Psoas muscle (tissue), 8 donors: ENCODE measurements around the gene GTSE1. TPM values are rescaled to one million over a fixed set of nuclear protein-coding genes. Genes with fewer than 3 reads are reported as not detected.

Source experiments
- ATAC-seq, 4 donors: fragments of 200-7000 bp; cut with Tn5 transposase; one replicate each; pipeline ENCODE4 v1.9.1; 2020; ENCODE audit warnings: moderate library complexity in 3 of 4, mild to moderate bottlenecking in 2 of 4
- DNase-seq, 2 donors: peaks; one replicate each; pipeline ENCODE4 v3.0.0-alpha.2; 2020
- H3K27ac ChIP-seq: fragments of 200-600 bp; one replicate; pipeline ENCODE4 v1.8.0; 2022
- H3K27me3 ChIP-seq, 3 donors: fragments of 200-600 bp in 1 of 3; one replicate each; pipeline versions ENCODE4 v1.6.1 to v1.8.0; 2013 to 2022; ENCODE audit warnings: low read length in 2 of 3, mild to moderate bottlenecking in 2 of 3, moderate library complexity in 1 of 3; ENCODE audit not compliant: insufficient read depth in 3 of 3
- H3K36me3 ChIP-seq, 2 donors: fragments of 200-600 bp in 1 of 2; one replicate each; pipeline versions ENCODE4 v1.6.1 to v1.8.0; 2013 to 2022; ENCODE audit warnings: low read depth in 1 of 2, mild to moderate bottlenecking in 1 of 2, moderate library complexity in 1 of 2; ENCODE audit not compliant: insufficient read depth in 1 of 2
- H3K4me1 ChIP-seq: fragments of 200-600 bp; one replicate; pipeline ENCODE4 v1.8.0; 2022
- H3K4me3 ChIP-seq: fragments of 200-600 bp; one replicate; pipeline ENCODE4 v1.8.0; 2022; ENCODE audit warnings: mild to moderate bottlenecking
- H3K9me3 ChIP-seq: fragments of 200-600 bp; one replicate; pipeline ENCODE4 v1.8.0; 2022
- WGBS, 3 donors: extraction: QIAGEN DNeasy Blood & Tissue Kit; methylation state at CpG; one replicate each; pipeline versions ENCODE4 v1.1.6 to v1.1.7; 2013; 5-methylcytosine and 5-hydroxymethylcytosine counted together
- intact Hi-C, 2 donors: fragments of 100-400 bp; cut with DNase I; formaldehyde crosslinking; loops; one replicate each; pipeline versions ENCODE4 v1.11.0 to v1.14.2; 2022
- polyA plus RNA-seq, 3 donors: library from polyadenylated mRNA; stranded (reverse); fragments of 200-250 nt; gene quantifications; one replicate each; pipeline ENCODE4 v1.2.3, GENCODE V29; 2013
- total RNA-seq, 4 donors: library from RNA; stranded (reverse); fragmentation: NEBNext Ultra II Directional in 2 of 4; extraction: Animal tissue kit (Norgen Biotek cat#: 25700) in 2 of 4; gene quantifications; one replicate each; pipeline versions ENCODE4 v1.2.1 to v1.2.4, GENCODE V29; 2021 to 2023
- TF ChIP-seq, protein P1 (sequence below): fragments of 200-600 bp; IDR thresholded peaks from one replicate; pipeline ENCODE4 v1.8.0; 2022; ENCODE audit warnings: antibody characterized with exemption
- donor health status: healthy with polysubstance abuse.
- donor health status: DM: no; HTN: no; CAD: no; lungs with moderate emphysema.
- donor health status: Bipolar disorder and iron deficiency.
- donor health status: healthy.
- donor health status: DM: yes; HTN: yes; CAD: no.
- donor health status: DM: no; HTN: no; CAD: no.
- donor health status: DM: no; HTN: no; CAD: no.
- donor health status: DM: yes; HTN: yes; CAD: no.

GTSE1 gene
- total and polyA plus RNA-seq, 7 donors: 0.04 to 0.47 (median 0.16) TPM; not detected in 1

GRCh38 chr22:46278656-46279645 is 17.7 kb upstream of the GTSE1 start:
- WGBS, 3 donors: 88 to 94% (median 90%) methylated on average over 22 of the region's 22 CpGs

DNA sequence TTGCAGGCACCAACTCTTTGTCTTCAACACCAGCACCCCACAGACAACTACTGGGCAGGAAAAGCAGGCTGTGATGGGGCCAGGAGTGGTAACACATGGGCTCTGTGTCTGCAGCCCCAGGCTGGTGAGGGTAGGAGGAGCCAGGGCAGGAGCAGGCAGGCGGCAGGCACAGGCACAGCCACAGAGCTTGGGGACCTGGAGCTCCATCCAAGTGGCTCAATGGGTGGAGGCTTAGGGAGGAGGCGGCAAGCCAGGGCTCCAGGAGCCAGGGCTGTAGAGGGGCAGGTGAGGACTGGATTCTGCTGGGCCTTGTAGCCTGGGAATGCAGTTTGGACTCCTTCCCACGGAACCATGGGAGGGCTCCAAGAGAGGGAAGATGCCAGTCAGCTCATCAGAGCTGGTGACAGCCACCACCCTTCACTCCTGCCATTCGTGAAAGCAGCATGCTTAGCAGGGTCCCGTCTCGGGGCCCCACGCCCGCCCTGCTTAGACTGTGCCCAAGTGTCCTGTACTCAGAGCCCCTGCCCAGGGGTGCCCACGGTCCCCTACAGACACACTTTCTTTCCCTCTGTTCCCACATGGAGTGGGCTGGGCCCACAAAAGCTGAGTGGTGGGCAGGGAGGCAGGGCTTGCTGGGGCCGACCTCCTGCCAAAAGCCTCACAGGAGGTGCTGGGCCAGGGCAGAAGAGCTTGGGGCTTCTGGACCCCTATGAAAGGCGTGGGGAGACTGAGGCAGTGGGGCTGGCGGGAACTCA is 16.4 kb upstream of the GTSE1 start:
- H3K36me3 ChIP-seq: peaks cover 3 to 91% of the 10 kb centered on the region in 2 donors
- intact Hi-C loops: no loop called here
- WGBS, 3 donors: 55 to 69% (median 64%) methylated on average over 11 to 12 of the region's 12 CpGs

More at GRCh38 chr22:46278656-46279645, 17.7 kb upstream of the GTSE1 start:
- Histone ChIP-seq H3K9me3 (no peaks in the 10 kb centered on the region), H3K4me3 (no peak overlapping the region), H3K27ac (peak overlapping the region; percentile 83), H3K27me3 (no peaks in the 10 kb centered on the region), H3K4me1 (peaks cover 19% of the 10 kb centered on the region), H3K36me3 (peaks cover 3 to 91% of the 10 kb centered on the region in 2 donors)
- intact Hi-C loops: no loop called here
- TF ChIP-seq, protein P1, sequence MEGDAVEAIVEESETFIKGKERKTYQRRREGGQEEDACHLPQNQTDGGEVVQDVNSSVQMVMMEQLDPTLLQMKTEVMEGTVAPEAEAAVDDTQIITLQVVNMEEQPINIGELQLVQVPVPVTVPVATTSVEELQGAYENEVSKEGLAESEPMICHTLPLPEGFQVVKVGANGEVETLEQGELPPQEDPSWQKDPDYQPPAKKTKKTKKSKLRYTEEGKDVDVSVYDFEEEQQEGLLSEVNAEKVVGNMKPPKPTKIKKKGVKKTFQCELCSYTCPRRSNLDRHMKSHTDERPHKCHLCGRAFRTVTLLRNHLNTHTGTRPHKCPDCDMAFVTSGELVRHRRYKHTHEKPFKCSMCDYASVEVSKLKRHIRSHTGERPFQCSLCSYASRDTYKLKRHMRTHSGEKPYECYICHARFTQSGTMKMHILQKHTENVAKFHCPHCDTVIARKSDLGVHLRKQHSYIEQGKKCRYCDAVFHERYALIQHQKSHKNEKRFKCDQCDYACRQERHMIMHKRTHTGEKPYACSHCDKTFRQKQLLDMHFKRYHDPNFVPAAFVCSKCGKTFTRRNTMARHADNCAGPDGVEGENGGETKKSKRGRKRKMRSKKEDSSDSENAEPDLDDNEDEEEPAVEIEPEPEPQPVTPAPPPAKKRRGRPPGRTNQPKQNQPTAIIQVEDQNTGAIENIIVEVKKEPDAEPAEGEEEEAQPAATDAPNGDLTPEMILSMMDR: no peak
- ATAC-seq (no peak), DNase-seq (peak in 1 of 2 donors; percentile 36)

DNA sequence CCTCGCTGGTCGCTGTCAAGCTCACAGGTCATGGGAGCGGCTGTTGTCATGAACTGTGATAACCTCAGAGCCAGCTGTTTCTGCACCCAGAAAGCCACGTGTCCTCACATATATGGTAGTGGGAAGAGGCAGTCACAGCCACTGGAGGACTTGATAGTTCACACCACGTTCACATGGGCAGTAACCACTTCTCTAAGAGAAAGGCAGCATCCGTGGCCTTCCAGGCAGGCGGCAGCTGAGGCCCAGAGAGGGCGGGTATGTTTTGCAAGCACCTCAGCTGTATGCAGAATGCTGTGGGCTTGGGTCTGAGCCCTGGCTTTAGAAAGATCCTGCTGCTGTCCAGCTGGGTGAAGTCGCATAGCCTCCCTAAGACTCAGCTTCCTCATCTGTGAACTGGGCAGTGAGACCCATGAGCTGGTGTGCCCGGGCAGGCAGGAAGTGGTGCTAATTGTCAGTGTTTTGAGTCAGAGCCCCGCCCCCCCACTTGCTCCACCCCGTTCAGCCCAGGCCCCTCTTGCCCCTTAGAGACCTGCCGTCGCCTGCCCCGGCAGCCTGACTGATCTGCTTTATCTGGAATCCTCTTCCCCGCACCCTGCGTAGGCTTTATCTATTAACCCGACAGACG is 15.6 kb upstream of the GTSE1 start:
- TF ChIP-seq, protein P1: no peak
- WGBS, 3 donors: 68 to 77% (median 72%) methylated on average over 19 of the region's 19 CpGs
- intact Hi-C loops: no loop called here
- no peak overlapping the region for H3K4me3 ChIP-seq
- H3K9me3 ChIP-seq: no peaks in the 10 kb centered on the region
- DNase-seq: peak in 1 of 2 donors; percentile 51
- H3K4me1 ChIP-seq: peaks cover 19% of the 10 kb centered on the region
- peak overlapping the region; percentile 83 for H3K27ac ChIP-seq
- peak; percentile 74 to 89 (median 84) for ATAC-seq
- peaks cover 0 to 91% of the 10 kb centered on the region in 2 donors for H3K36me3 ChIP-seq
- no peaks in the 10 kb centered on the region for H3K27me3 ChIP-seq

More for the DNA sequence above, 16.4 kb upstream of the GTSE1 start:
- Histone ChIP-seq H3K27me3 (no peaks in the 10 kb centered on the region), H3K27ac (peak overlapping the region; percentile 83), H3K9me3 (no peaks in the 10 kb centered on the region), H3K4me1 (peaks cover 19% of the 10 kb centered on the region), H3K4me3 (no peak overlapping the region)
- peak; percentile 48 to 76 (median 60) for ATAC-seq
- TF ChIP-seq, protein P1: no peak
- peak in 1 of 2 donors; percentile 46 for DNase-seq

GRCh38 chr22:46281866-46282678 is 14.6 kb upstream of the GTSE1 start:
- ATAC-seq (no peak), DNase-seq (peak in 1 of 2 donors; percentile 23)
- 94 to 96% (median 95%) methylated on average over 13 of the region's 13 CpGs for WGBS, 3 donors
- Histone ChIP-seq H3K4me3 (no peak overlapping the region), H3K9me3 (no peaks in the 10 kb centered on the region), H3K36me3 (peaks cover 0 to 91% of the 10 kb centered on the region in 2 donors), H3K27me3 (no peaks in the 10 kb centered on the region), H3K4me1 (peaks cover 19% of the 10 kb centered on the region), H3K27ac (no peak overlapping the region)
- intact Hi-C loops: no loop called here
- TF ChIP-seq, protein P1: no peak
